Stimulated activated naive CD8-positive, alpha-beta T cell treated with anti-CD3 and anti-CD28 coated beads, Interleukin-15, Interleukin-2, amounts not matched to agents 100 ng/mL and 50 ng/mL, for 24 hours (primary cell): ENCODE data around the gene PTPRM.

Source experiments
- H3K27ac Mint-ChIP-seq: one replicate; pipeline ENCODE4 v1.8.0; 2021; ENCODE audit warnings: mild to moderate bottlenecking, mixed read lengths
- H3K27me3 Mint-ChIP-seq: one replicate; pipeline ENCODE4 v1.8.0; 2021; ENCODE audit warnings: mixed read lengths
- H3K36me3 Mint-ChIP-seq: one replicate; pipeline ENCODE4 v1.8.0; 2021; ENCODE audit warnings: low read depth, mixed read lengths
- H3K4me1 Mint-ChIP-seq: one replicate; pipeline ENCODE4 v1.8.0; 2021; ENCODE audit warnings: low read depth, mixed read lengths
- H3K4me3 Mint-ChIP-seq: one replicate; pipeline ENCODE4 v1.8.0; 2021; ENCODE audit warnings: mild to moderate bottlenecking, mixed read lengths
- H3K9me3 Mint-ChIP-seq: one replicate; pipeline ENCODE4 v1.8.0; 2021; ENCODE audit warnings: mixed read lengths

PTPRM gene

DNA sequence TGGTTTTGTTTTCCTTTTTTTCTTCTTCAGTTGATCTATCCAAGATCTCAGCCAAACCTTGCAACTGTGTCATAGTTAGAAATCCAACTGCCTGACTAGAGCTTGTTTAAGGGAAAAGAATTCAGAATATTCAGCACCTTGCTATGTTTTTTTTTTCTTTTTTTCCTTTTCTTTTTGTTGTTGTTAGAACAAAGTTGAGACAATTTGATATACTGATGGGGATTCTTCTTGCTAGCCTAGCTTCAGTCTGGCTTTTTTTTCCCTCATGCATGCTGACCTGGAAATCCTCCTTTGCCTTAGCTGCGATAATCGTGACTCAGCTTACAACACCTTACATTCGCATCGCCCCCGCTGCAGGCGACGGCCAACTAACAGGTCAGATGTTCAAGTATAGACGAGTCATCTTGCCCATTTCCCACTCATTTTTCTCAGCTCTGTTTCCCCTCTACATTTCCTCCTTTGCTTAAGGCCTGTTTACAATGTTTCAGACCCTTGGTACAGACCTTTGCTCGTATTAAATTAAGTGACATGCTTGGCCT, 554.9 kb downstream of the PTPRM start:
- H3K4me3 Mint-ChIP-seq, result no peak overlapping the region
- H3K9me3 Mint-ChIP-seq, result no peaks in the 10 kb centered on the region
- H3K36me3 Mint-ChIP-seq, result no peaks in the 10 kb centered on the region
- H3K27me3 Mint-ChIP-seq, result no peaks in the 10 kb centered on the region
- H3K27ac Mint-ChIP-seq, result no peak overlapping the region
- H3K4me1 Mint-ChIP-seq, result no peaks in the 10 kb centered on the region

DNA sequence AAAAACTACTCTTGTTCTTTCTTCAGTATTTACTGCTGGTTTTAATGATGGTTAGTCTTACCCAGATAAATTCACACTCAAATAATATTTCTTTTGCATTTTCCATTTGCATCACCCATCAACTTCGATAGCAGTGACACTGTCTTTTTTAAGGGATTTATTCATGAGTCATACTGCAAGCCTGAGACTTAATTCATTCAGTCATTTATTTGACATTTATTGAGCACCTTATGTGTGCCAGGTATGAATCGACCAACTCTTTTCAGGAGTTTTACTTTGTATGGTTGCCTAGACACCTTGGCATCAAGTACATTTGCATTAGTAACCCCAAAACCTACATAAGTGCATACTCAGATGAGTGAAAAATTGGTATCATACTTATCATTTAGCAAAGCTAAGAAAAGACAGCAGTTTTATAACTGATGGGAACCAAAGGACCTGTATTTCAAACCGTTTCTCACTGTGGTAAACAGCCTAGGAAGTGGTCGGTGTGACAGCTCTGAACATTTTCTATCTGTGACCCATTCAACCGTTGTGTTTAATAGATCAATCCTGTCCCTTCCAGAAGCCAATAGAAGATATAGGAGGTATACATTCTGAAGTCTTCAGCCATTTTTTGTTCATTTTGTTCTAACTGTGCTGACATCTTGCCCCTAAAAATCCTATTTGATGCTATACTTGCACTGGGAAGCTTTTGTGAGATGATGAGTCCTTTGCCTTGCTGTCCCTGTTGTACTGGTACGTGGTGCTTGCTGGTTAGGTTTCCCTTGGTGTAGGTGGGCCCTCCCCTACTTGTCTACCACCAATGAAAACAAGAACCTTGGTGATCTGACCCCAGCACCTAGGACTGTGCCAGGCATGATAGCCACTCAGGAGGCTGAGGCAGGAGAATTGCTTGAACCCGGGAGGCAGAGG, 557.4 kb downstream of the PTPRM start:
- H3K4me3 Mint-ChIP-seq, result no peak overlapping the region
- no peaks in the 10 kb centered on the region for H3K36me3 Mint-ChIP-seq
- no peaks in the 10 kb centered on the region for H3K4me1 Mint-ChIP-seq
- no peak overlapping the region for H3K27ac Mint-ChIP-seq
- no peaks in the 10 kb centered on the region for H3K27me3 Mint-ChIP-seq
- H3K9me3 Mint-ChIP-seq, result no peaks in the 10 kb centered on the region

DNA sequence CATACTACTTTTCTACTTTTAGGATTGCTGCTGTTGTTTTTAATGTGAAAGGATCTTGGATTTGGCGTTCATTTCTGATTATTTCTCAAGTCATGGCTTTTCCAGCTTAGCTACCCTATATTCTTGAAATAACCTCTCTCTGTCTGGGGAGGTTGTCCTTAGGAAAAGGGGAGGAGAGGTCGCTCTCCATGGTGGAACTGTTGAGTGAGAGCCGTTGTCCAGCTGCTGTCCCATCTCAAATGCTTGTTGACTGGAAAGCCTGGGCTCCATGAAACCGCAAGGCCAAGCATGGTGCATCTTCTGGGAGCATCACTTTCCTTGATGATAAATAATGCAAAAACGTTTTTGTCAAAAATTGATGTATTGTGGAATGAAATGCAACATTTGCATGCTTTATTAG, 563.0 kb downstream of the PTPRM start:
- no peaks in the 10 kb centered on the region for H3K27me3 Mint-ChIP-seq
- H3K36me3 Mint-ChIP-seq, result no peaks in the 10 kb centered on the region
- H3K4me3 Mint-ChIP-seq, result no peak overlapping the region
- no peaks in the 10 kb centered on the region for H3K4me1 Mint-ChIP-seq
- peaks cover 10% of the 10 kb centered on the region for H3K9me3 Mint-ChIP-seq
- H3K27ac Mint-ChIP-seq, result no peak overlapping the region

DNA sequence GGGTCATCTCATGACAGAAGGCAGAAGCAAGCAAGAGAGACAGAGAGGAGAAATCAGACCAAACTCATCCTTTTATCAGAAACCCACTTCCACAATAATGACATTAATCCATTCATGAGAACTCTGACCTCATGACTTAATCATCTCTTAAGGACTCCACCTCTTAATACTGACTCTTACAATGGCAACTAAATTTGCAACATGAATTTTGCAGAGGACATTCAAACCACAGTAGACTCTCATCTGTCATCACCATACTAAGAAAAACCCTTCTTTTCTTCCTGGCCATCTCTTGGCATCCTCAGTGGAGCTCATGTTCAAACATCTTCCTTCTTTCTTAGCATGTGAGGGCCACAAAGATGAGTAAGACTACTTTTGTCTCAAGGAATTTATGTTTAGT, 565.9 kb downstream of the PTPRM start:
- Mint-ChIP-seq H3K4me3 (no peak overlapping the region), H3K4me1 (no peaks in the 10 kb centered on the region), H3K36me3 (no peaks in the 10 kb centered on the region), H3K9me3 (peaks cover 10% of the 10 kb centered on the region), H3K27me3 (no peaks in the 10 kb centered on the region), H3K27ac (no peak overlapping the region)

DNA sequence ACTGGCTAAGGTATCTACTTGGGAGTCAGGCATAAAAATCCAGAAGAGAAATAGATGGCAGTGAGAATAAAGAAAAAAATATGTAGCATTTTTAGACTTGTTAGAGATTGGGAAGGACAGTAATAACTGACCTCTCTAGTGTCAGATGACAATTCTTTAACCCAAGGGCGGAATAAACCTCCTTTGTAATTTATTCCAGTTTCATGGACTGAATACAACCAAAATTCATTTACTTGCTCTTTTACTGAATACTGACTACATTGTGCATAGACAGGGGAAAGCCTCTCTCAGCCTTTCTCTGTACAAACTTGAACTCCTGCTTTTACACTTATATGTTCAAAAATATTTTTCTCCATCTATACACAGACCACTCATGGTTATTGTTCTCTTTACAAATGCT, 566.8 kb downstream of the PTPRM start:
- H3K27ac Mint-ChIP-seq, result no peak overlapping the region
- H3K27me3 Mint-ChIP-seq, result no peaks in the 10 kb centered on the region
- H3K4me3 Mint-ChIP-seq, result no peak overlapping the region
- no peaks in the 10 kb centered on the region for H3K4me1 Mint-ChIP-seq
- H3K9me3 Mint-ChIP-seq, result peaks cover 13% of the 10 kb centered on the region
- H3K36me3 Mint-ChIP-seq, result no peaks in the 10 kb centered on the region

DNA sequence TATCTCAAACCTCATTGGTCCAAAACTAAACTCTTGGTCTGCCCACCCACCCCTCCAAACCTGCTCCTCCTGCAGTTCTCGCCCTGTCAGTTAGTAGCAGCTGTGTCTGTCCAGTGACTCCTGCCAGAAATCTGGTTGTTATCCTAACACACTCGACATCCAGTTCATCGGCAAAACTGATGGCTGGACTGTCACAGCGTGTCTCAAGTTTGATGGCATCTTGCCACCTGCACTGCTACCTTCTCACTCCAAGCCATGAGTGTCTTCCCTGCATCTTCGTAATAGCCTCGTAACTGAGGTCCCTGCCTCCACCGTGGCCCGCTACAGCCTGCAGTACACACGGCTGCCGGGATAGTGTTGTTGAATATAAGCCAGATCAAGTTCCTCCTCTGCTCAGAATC, 572.0 kb downstream of the PTPRM start:
- Mint-ChIP-seq H3K36me3 (no peaks in the 10 kb centered on the region), H3K4me3 (no peak overlapping the region), H3K4me1 (no peaks in the 10 kb centered on the region), H3K9me3 (peaks cover 14% of the 10 kb centered on the region), H3K27me3 (no peaks in the 10 kb centered on the region), H3K27ac (no peak overlapping the region)

DNA sequence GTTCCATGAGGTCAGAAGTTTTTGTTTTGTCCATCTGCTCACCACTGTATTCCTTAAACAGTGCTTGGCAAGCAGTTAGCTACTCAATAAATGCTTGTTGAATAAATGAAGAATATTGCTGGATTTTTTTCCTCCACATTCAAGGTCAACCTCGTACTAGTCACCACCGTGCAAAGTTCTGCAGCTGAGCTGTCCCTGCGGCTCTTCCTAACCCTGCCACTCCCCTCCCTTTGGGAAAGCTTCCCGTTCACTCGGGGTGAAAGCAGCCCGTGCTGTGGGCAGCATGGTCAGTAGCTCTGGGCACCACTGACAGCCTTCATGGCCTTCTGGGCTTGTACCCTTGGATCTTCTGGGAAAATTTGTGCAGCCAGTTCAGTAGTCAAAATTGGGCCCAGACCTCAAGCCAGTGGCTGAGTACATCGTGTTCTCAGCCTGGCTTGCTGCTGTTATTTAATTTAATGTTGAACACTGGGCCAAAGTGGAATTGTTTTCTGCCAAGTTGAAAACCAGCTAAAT, 572.8 kb downstream of the PTPRM start:
- H3K9me3 Mint-ChIP-seq, result peaks cover 11% of the 10 kb centered on the region
- no peaks in the 10 kb centered on the region for H3K4me1 Mint-ChIP-seq
- no peaks in the 10 kb centered on the region for H3K36me3 Mint-ChIP-seq
- H3K27me3 Mint-ChIP-seq, result no peaks in the 10 kb centered on the region
- no peak overlapping the region for H3K27ac Mint-ChIP-seq
- H3K4me3 Mint-ChIP-seq, result no peak overlapping the region

DNA sequence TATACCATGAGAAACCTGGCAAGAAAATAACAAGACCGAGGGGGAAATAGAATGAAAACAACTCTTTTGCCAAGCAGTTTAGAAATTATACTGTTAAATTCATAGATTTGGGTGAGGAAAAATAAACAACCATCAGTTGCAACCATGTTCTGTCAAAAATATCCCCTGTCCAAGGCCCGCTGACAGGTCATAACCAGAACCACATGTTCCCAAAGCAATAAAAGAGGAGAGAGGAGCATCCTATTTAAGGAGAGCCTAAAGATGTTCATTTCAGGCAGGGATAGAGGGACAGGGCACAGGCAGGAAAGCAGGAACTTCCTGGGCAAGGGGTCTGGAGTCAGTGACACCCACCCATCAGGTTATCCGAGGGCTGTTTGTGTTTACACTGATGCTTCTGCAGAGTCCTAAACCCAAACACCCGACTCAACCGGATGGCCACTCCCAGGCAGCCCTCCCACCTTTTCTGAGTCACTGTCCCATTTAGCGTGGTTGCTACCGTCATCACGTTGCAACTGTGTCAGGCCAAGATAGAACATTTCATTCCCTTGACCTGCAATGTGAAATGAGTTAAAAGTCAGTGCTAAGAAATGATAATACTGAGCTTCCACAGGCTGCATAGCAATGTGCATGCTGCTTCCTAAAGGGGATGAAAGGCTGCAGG, 573.9 kb downstream of the PTPRM start:
- Mint-ChIP-seq H3K4me1 (no peaks in the 10 kb centered on the region), H3K9me3 (peaks cover 12% of the 10 kb centered on the region), H3K36me3 (no peaks in the 10 kb centered on the region), H3K27ac (no peak overlapping the region), H3K27me3 (no peaks in the 10 kb centered on the region), H3K4me3 (no peak overlapping the region)

DNA sequence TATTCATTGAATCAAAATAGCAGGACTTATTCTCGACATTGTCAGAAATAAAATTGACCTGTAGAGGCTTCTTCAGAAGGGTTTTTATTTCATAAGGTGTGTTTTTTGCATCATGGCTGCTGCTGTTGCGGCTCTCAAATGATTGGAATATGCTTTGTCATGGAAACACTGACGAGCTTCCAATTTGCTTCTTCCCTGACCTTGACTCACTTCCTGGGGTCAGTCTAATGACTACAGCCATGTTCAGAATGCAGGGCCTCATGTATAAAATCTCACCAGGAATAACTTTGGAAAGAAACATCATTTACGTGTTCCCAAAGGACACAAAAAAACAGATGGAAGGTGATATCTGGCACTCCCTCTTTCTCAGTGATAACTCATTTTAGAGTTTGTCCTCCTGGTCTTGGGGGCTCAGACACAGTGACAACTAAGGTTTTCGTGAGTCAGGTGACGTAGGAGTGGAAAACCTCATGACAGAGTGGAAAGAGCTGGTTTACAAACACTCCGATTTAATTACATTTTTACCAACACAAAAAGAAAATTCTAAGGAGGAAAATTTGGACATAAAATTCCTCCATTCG, 575.1 kb downstream of the PTPRM start:
- Mint-ChIP-seq H3K4me3 (no peak overlapping the region), H3K4me1 (no peaks in the 10 kb centered on the region), H3K36me3 (no peaks in the 10 kb centered on the region), H3K27ac (no peak overlapping the region), H3K9me3 (peaks cover 12% of the 10 kb centered on the region), H3K27me3 (no peaks in the 10 kb centered on the region)

DNA sequence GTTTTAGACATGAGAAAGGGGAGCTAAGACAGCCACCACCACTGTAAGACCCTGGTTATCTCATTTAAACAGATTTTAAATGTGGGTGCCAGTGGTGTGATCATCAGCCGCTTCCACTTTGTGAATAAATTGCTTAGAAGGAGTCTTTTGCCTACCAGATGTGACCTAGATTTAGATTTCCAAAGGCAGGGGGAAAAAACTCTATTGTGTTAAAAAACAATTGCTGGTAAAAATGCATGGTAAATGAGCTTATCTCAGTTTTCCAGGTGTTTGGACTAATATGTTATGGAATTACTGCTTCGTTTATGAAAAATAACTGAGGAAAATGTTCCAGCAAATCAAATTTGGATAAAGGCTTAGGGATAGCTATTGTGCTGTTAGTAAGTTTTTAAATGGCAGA, 575.8 kb downstream of the PTPRM start:
- no peak overlapping the region for H3K4me3 Mint-ChIP-seq
- H3K27ac Mint-ChIP-seq, result no peak overlapping the region
- H3K36me3 Mint-ChIP-seq, result no peaks in the 10 kb centered on the region
- H3K27me3 Mint-ChIP-seq, result no peaks in the 10 kb centered on the region
- H3K4me1 Mint-ChIP-seq, result no peaks in the 10 kb centered on the region
- H3K9me3 Mint-ChIP-seq, result peaks cover 12% of the 10 kb centered on the region

DNA sequence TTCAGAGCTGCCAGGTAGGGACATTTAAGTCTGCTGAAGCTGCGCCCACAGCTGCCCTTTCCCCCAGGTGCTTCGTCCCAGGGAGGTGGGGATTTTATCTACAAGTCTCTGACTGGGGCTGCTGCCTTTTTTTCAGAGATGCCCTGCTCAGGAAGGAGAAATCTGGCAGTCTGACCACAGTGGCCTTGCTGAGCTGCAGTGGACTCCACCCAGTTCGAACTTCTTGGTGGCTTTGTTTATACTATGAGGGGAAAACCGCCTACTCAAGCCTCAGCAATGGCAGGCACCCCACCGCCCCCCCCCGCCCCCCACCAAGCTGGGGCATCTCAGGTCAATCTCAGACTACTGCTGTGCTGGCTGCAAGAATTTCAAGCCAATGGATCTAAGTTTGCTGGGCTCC, 584.1 kb downstream of the PTPRM start:
- H3K4me3 Mint-ChIP-seq, result no peak overlapping the region
- no peak overlapping the region for H3K27ac Mint-ChIP-seq
- H3K9me3 Mint-ChIP-seq, result peaks cover 5% of the 10 kb centered on the region
- H3K4me1 Mint-ChIP-seq, result no peaks in the 10 kb centered on the region
- no peaks in the 10 kb centered on the region for H3K36me3 Mint-ChIP-seq
- no peaks in the 10 kb centered on the region for H3K27me3 Mint-ChIP-seq

DNA sequence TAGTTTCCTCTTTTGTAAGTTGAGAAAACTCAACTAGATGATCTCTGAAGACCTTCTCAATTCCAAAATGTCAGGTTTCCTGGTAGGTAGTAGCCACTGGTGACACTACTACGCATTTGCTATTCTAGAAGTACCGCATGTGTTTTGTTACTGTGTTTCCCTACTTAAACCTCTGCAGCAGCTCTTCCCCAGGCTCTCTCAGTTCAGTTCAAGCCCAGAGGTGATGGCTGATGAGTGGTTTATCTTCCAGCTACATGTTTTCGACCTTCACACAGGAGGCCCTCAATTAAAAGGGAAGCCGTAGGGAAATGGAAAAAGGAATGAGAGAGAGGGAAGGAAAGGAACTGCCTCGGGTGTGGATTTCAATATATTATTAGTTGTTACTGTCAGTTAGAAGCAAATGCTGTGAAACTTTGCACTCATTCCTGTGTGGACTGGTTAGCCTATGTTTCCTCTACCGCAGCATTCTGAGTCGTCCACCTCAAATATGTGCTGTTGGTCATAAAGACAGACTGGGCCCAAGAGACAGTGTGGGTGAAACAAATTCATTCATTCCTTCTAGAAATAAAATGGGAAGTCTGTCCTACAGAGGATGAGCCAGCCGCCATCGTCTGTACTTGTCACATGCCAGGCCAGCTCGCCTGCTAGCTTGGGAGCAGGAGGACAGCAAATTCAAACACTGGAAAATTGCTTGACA, 586.9 kb downstream of the PTPRM start:
- no peak overlapping the region for H3K4me3 Mint-ChIP-seq
- no peaks in the 10 kb centered on the region for H3K27me3 Mint-ChIP-seq
- no peaks in the 10 kb centered on the region for H3K4me1 Mint-ChIP-seq
- H3K27ac Mint-ChIP-seq, result no peak overlapping the region
- no peaks in the 10 kb centered on the region for H3K9me3 Mint-ChIP-seq
- no peaks in the 10 kb centered on the region for H3K36me3 Mint-ChIP-seq

DNA sequence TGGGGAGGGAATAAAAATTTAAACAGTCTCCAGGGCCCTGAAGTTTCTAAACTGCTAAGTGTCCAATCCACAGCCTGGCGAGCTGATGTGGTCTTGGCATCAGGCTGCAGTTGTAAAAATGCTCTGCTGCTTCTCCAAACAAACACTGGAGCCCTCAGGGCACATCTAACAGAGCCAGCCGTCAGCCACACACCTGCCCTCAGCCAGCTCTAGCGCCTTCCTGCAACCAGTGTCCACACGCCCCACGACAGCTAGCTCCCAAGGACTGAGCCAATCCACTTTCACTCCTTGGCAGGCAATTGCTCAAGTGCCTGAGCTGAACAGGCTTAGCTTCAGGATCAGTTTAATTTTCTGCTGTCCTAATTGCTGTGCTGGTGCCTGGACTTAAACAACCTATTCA, 595.7 kb downstream of the PTPRM start:
- Mint-ChIP-seq H3K4me1 (no peaks in the 10 kb centered on the region), H3K27me3 (no peaks in the 10 kb centered on the region), H3K4me3 (no peak overlapping the region), H3K27ac (no peak overlapping the region), H3K9me3 (no peaks in the 10 kb centered on the region), H3K36me3 (no peaks in the 10 kb centered on the region)

DNA sequence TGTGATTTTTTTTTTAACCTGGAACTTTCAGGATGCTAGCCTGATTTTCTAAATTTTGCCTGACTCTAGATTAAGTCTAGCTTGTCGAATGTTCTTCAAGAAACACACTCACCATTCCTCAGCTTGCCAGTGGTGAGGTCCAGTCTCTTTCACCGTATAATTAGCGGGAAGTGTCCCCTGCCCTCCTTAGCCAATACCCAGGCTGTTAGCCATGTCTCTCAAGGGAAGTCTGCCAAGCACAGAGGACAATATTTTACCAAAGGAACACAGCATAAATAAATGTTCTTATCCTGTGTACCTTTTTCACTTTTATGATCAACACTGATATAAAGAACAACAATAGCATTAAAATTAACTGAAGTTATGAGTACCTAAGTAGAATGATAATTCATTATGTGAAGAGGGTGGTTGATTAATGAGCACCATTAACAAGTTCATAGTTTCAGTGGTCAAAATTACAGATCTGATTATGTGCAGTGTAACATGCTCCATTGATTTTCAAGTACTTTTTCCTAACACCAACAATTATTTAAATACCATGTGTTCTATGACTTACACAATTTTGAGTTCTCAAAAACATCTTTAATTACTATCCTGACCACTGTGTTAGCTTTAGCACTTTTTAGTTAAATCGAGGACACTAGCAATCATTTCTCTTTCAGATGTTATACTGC, 596.3 kb downstream of the PTPRM start:
- H3K27ac Mint-ChIP-seq, result no peak overlapping the region
- no peaks in the 10 kb centered on the region for H3K4me1 Mint-ChIP-seq
- no peaks in the 10 kb centered on the region for H3K9me3 Mint-ChIP-seq
- H3K4me3 Mint-ChIP-seq, result no peak overlapping the region
- no peaks in the 10 kb centered on the region for H3K27me3 Mint-ChIP-seq
- H3K36me3 Mint-ChIP-seq, result no peaks in the 10 kb centered on the region
